Ovary (tissue), 9 donors: ENCODE measurements around the gene TRIP12. TPM values are rescaled to one million over a fixed set of nuclear protein-coding genes. Genes with fewer than 3 reads are reported as not detected.
"Not testable (repeated sequence)": the region's sequence is repeated elsewhere in the genome, so short reads cannot be mapped to it uniquely, and the experiment has no call there.

Source experiments
- DNase-seq, 5 donors: peaks; one replicate each; pipeline ENCODE4 v3.0.0-alpha.2; 2019 to 2020
- H3K27ac ChIP-seq, 2 donors: fragments of 200-600 bp; one replicate each; pipeline versions ENCODE4 v1.5.1 to v1.8.0; 2019 to 2022
- H3K27me3 ChIP-seq: fragments of 200-600 bp; one replicate; pipeline ENCODE4 v1.8.0; 2022
- H3K36me3 ChIP-seq: fragments of 200-600 bp; sonication (generic); one replicate; pipeline ENCODE4 v1.5.1; 2019
- H3K4me1 ChIP-seq: one replicate; pipeline ENCODE4 v1.8.1; 2013; ENCODE audit warnings: mild to moderate bottlenecking, moderate library complexity; ENCODE audit not compliant: insufficient read depth
- H3K4me3 ChIP-seq: fragments of 200-600 bp; sonication (generic); one replicate; pipeline ENCODE4 v1.5.1; 2017
- H3K9me3 ChIP-seq, 2 donors: fragments of 200-600 bp in 1 of 2; sonication (generic) in 1 of 2; one replicate each; pipeline versions ENCODE4 v1.5.1 to v1.8.1; 2013 to 2019; ENCODE audit warnings: mild to moderate bottlenecking in 1 of 2, moderate library complexity in 1 of 2
- EP300 ChIP-seq: sonication (generic); formaldehyde crosslinking; IDR thresholded peaks from one replicate; pipeline ENCODE4 v1.6.1; 2017; ENCODE audit warnings: antibody characterized with exemption
- POLR2A ChIP-seq: fragments of 450-650 bp; IDR thresholded peaks from one replicate; pipeline ENCODE4 v1.6.1; 2017; ENCODE audit warnings: antibody characterized with exemption, mild to moderate bottlenecking, moderate library complexity
- WGBS, 3 donors: extraction: QIAGEN DNeasy Blood & Tissue Kit in 1 of 3; methylation state at CpG; one replicate each; pipeline versions ENCODE4 v1.1.5 to v1.1.7; 2013 to 2017; 5-methylcytosine and 5-hydroxymethylcytosine counted together
- intact Hi-C, 4 donors: fragments of 100-400 bp; cut with DNase I; formaldehyde crosslinking; loops; one replicate each; pipeline versions ENCODE4 v1.11.0 to v1.15.1; 2022 to 2023
- polyA plus RNA-seq, 2 donors: library from polyadenylated mRNA; stranded (reverse); fragments of 200-250 nt in 1 of 2; fragments of 350-450 nt in 1 of 2; fragmentation: Illumina TruSeq in 1 of 2; extraction: RNeasy Lipid Tissue Mini Kit (QIAGEN cat#74804) in 1 of 2; gene quantifications; one replicate each; pipeline ENCODE4 v1.2.3, GENCODE V29; 2013 to 2014
- total RNA-seq, 7 donors: library from RNA; depleted of rRNA in 2 of 7; stranded (reverse); fragments of >200 nt in 2 of 7; fragmentation: NEBNext Ultra II Directional in 3 of 7; extraction: Animal tissue kit (Norgen Biotek cat#: 25700) in 3 of 7; gene quantifications; one replicate each; pipeline versions ENCODE4 v1.1.0 to v1.2.4, GENCODE V29; 2016 to 2023
- TF ChIP-seq, protein P1 (sequence below), 3 donors: fragments of 450-650 bp in 2 of 3; fragments of 200-600 bp in 1 of 3; IDR thresholded peaks; one replicate each; pipeline versions ENCODE4 v1.5.1 to v1.8.0; 2016 to 2022; ENCODE audit warnings: antibody characterized with exemption in 3 of 3, mild to moderate bottlenecking in 1 of 3
- donor health status: DM: no; HTN: no; CAD: no; lungs with moderate emphysema.
- donor health status: DM: no; HTN: no; CAD: no.
- donor health status: Bipolar disorder and iron deficiency.
- donor health status: DM: yes; HTN: yes; CAD: no.
- donor health status: DM: no; HTN: no; CAD: no.
- donor health status: DM: yes; HTN: yes; CAD: no.

The TRIP12 gene
- total and polyA plus RNA-seq, 9 donors, result 30.4 to 221 (median 178) TPM

- WGBS, 3 donors, result 80 to 90% (median 84%) methylated on average over 7 of the region's 7 CpGs
- DNase-seq, result no peak
- H3K4me3 ChIP-seq, result no peak overlapping the region
- TF ChIP-seq, protein P1, sequence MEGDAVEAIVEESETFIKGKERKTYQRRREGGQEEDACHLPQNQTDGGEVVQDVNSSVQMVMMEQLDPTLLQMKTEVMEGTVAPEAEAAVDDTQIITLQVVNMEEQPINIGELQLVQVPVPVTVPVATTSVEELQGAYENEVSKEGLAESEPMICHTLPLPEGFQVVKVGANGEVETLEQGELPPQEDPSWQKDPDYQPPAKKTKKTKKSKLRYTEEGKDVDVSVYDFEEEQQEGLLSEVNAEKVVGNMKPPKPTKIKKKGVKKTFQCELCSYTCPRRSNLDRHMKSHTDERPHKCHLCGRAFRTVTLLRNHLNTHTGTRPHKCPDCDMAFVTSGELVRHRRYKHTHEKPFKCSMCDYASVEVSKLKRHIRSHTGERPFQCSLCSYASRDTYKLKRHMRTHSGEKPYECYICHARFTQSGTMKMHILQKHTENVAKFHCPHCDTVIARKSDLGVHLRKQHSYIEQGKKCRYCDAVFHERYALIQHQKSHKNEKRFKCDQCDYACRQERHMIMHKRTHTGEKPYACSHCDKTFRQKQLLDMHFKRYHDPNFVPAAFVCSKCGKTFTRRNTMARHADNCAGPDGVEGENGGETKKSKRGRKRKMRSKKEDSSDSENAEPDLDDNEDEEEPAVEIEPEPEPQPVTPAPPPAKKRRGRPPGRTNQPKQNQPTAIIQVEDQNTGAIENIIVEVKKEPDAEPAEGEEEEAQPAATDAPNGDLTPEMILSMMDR (IDR thresholded peaks at IDR 0.05), result no peak
- TF ChIP-seq EP300 (no peak), POLR2A (no peak)
- H3K36me3 ChIP-seq, result no peaks in the 10 kb centered on the region
- no peak overlapping the region for H3K27ac ChIP-seq
- H3K4me1 ChIP-seq, result peaks cover 2% of the 10 kb centered on the region
- intact Hi-C loops, result no loop called here
- no peaks in the 10 kb centered on the region for H3K9me3 ChIP-seq
- no peaks in the 10 kb centered on the region for H3K27me3 ChIP-seq
Measured at GRCh38 chr2:229836847-229837246, 85.0 kb downstream of the TRIP12 start.

GRCh38 chr2:229835596-229836283, 86.1 kb downstream of the TRIP12 start:
- H3K27ac ChIP-seq, result no peak overlapping the region
- no peaks in the 10 kb centered on the region for H3K9me3 ChIP-seq
- H3K4me3 ChIP-seq, result no peak overlapping the region
- 79 to 86% (median 85%) methylated on average over 3 of the region's 3 CpGs for WGBS, 3 donors
- H3K27me3 ChIP-seq, result no peaks in the 10 kb centered on the region
- intact Hi-C loops, result no loop called here
- TF ChIP-seq, protein P1 (IDR thresholded peaks at IDR 0.05), result no peak
- TF ChIP-seq EP300 (no peak), POLR2A (no peak)
- no peak for DNase-seq
- no peaks in the 10 kb centered on the region for H3K36me3 ChIP-seq
- H3K4me1 ChIP-seq, result peaks cover 2% of the 10 kb centered on the region

- H3K27ac ChIP-seq, H3K4me3 ChIP-seq, H3K9me3 ChIP-seq, H3K27me3 ChIP-seq, DNase-seq, H3K36me3 ChIP-seq, intact Hi-C loops, H3K4me1 ChIP-seq: not testable (repeated sequence)
- WGBS, 3 donors, result 59 to 68% (median 60%) methylated on average over 4 of the region's 4 CpGs
Measured at GRCh38 chr2:229834368-229834767, 87.4 kb downstream of the TRIP12 start.

DNA sequence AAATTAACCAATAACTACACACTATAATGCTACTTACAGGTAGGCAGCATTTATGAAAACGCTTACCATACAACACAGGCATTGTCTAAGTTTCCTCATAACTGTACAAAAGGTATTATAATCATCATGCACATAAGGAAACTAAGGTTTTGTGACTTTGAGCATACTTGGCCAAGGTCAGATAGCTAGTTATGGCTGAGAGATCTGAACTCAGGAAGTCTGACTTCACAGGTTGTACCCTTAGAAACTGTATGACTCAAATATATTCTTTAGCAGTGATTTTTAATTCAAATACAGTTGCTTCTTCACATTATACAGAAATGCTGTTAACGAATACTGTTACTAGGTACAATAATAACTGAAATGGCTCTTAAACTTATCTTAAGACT, 89.3 kb downstream of the TRIP12 start:
- Histone ChIP-seq H3K27me3 (no peaks in the 10 kb centered on the region), H3K9me3 (no peaks in the 10 kb centered on the region), H3K36me3 (no peaks in the 10 kb centered on the region), H3K4me1 (peaks cover 2% of the 10 kb centered on the region), H3K4me3 (no peak overlapping the region), H3K27ac (no peak overlapping the region)
- WGBS, 3 donors, result 84 to 92% (median 87%) methylated on average over 2 of the region's 2 CpGs
- TF ChIP-seq, protein P1 (IDR thresholded peaks at IDR 0.05), result no peak
- TF ChIP-seq EP300, result no peak
- no peak for TF ChIP-seq POLR2A
- intact Hi-C loops, result no loop called here
- no peak for DNase-seq

GRCh38 chr2:229831805-229832509, 89.9 kb downstream of the TRIP12 start:
- intact Hi-C loops, result no loop called here

More at GRCh38 chr2:229831805-229832509, 89.9 kb downstream of the TRIP12 start:
- no peak for DNase-seq
- H3K9me3 ChIP-seq, result no peaks in the 10 kb centered on the region
- H3K36me3 ChIP-seq, result no peaks in the 10 kb centered on the region
- no peak overlapping the region for H3K4me3 ChIP-seq
- peaks cover 2% of the 10 kb centered on the region for H3K4me1 ChIP-seq
- TF ChIP-seq POLR2A (no peak), EP300 (no peak)
- TF ChIP-seq, protein P1 (IDR thresholded peaks at IDR 0.05), result no peak
- WGBS, 3 donors, result 90 to 94% (median 92%) methylated on average over 3 of the region's 3 CpGs
- no peaks in the 10 kb centered on the region for H3K27me3 ChIP-seq
- no peak overlapping the region for H3K27ac ChIP-seq
